ENCODE measurements around the gene PJVK.
A peak's percentile ranks its signal among the peaks of the same experiment; 100 is the strongest.
"Not testable (repeated sequence)": the region's sequence is repeated elsewhere in the genome, so short reads cannot be mapped to it uniquely, and the experiment has no call there.

The PJVK gene, protein sequence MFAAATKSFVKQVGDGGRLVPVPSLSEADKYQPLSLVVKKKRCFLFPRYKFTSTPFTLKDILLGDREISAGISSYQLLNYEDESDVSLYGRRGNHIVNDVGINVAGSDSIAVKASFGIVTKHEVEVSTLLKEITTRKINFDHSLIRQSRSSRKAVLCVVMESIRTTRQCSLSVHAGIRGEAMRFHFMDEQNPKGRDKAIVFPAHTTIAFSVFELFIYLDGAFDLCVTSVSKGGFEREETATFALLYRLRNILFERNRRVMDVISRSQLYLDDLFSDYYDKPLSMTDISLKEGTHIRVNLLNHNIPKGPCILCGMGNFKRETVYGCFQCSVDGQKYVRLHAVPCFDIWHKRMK

DNA sequence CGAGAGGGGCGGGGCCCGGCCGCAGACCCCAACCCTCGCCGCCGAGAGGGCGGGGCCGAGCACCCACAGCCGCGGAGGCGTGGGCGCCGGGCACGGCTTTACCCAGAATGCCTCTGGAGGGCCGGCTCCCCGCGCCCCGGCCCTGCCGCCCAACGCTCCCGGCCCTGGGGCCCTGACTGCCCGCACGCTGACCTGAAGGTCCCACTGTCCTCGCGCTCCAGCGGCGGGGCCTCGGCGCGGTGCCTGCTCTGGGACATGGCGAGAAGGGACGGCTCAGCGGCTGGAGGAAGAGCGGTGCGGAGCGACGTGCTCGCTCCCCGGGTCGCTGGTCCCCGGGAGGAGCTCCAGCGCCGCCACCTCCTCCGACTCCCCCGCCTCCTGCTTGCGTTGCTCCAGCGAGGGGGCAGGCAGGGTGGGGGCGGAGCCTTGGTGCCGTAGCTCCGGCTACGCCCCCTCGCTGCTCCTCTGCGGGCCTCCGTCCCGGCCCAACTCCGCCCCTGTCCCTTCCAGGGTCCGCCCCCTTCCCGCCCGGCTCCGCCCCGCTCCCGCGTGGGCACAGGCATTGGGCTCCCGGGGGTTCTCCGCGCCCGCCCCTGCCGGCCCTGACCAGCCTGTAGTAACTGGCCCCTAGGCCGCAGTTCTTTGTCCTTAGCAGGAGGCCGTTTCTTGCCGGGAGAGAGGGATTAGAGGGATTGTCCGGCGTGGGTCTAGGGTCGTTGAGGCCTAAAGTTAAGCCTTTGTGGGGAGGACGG lies at the start of gene PJVK, which contains the start of gene PRKRA:
PJVK (plus strand) TSS at position 605 of the 752 bp plus-strand sequence. CDS start 2,032 bp downstream, outside the sequence.
PRKRA (minus strand) TSS at position 402 of the 752 bp plus-strand sequence; CDS start at position 257, 145 bp downstream.
- DNase-seq (ENCODE audit: extremely low read depth in 1 of 2, low read depth in 1 of 2), result peak; percentile 91 to 92

- DNase-seq (ENCODE audit: extremely low read depth in 1 of 2, low read depth in 1 of 2), result no peak
Observed at GRCh38 chr2:178401994-178402437, 49.2 kb upstream of the PJVK start.

DNA sequence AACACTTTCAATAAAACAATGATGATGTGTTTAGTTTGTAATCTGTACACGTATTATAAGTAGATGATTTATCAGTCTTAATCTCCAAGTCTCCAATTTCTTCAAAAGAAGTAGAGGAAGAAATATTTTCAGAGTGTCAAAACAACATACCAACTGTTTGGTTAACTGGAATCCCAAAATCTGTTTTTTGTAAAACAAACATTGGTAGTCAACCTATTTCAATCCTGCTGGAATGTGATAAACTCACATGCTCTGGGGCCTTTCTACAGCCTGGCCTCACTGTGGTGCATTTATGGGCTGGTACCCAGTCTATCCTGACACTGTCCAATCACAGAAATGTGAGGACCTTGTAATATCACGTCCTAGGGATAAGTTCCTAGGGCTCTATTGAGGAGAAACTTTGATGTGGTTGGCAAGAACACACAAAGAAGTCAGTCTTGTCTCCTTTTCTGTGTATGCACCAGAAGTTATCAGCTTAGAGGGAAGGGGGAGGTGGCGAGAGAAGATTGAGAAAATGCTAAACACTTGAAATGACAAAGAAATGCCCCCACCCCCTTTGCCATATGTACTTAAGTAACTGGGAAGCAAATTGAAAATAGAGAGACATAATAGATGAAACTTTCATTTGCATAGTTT lies 47.4 kb upstream of the PJVK start:
- DNase-seq (ENCODE audit: extremely low read depth in 1 of 2, low read depth in 1 of 2), result no peak

GRCh38 chr2:178404368-178404767 lies 46.8 kb upstream of the PJVK start:
- DNase-seq (ENCODE audit: extremely low read depth in 1 of 2, low read depth in 1 of 2), result peak; percentile 13 to 16

- DNase-seq (ENCODE audit: extremely low read depth in 1 of 2, low read depth in 1 of 2), result no peak
Observed at GRCh38 chr2:178409261-178409660, 41.9 kb upstream of the PJVK start.

- no peak for DNase-seq (ENCODE audit: extremely low read depth in 1 of 2, low read depth in 1 of 2)
Observed at GRCh38 chr2:178412047-178412446, 39.1 kb upstream of the PJVK start.

- not testable (repeated sequence) for DNase-seq (ENCODE audit: extremely low read depth in 1 of 2, low read depth in 1 of 2)
Observed at GRCh38 chr2:178412453-178412852, 38.7 kb upstream of the PJVK start.

GRCh38 chr2:178413472-178414265 lies 37.5 kb upstream of the PJVK start:
- peak; percentile 61 to 68 for DNase-seq (ENCODE audit: extremely low read depth in 1 of 2, low read depth in 1 of 2)

GRCh38 chr2:178414266-178415247 lies 36.6 kb upstream of the PJVK start:
- peak; percentile 62 to 77 for DNase-seq (ENCODE audit: extremely low read depth in 1 of 2, low read depth in 1 of 2)

DNA sequence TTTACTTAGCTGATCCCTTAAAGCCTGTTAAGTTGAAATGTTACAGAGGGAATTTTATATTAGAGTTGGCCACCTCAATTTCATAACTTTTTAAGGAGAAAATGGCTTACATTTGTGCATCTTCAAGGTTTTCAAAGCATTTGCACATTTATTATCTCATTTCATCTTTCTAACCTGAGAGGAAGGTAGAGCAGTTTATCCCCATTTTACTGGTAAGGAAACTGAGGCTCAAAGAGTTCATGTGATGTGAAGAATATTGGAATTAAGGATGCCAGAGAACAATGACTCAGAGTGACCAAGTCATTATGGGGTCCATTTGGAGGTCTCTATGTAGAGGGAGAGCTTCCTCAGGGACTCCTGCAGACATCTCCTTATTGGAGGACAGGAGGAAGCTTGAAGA lies 35.2 kb upstream of the PJVK start:
- DNase-seq (ENCODE audit: extremely low read depth in 1 of 2, low read depth in 1 of 2), result no peak

- DNase-seq (ENCODE audit: extremely low read depth in 1 of 2, low read depth in 1 of 2), result no peak
Observed at GRCh38 chr2:178417916-178418315, 33.3 kb upstream of the PJVK start.

DNA sequence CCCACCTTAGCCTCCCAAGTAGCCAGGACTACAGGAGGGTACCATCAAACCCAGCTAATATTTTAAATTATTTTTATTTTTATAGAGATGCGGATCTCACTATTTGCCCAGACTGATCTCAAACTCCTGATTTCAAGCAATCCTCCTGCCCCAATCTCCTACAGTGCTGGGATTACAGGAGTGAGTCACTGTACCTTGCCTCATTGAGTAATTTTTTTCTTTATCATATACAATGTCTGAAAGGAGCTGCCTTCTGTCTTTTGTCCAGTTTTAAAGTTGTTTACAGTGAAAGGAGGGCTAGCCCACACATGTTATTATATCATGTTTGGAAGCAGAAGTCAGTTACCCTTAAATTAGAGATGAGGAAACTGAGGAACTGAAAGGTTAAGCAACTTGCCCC lies 32.8 kb upstream of the PJVK start:
- no peak for DNase-seq (ENCODE audit: extremely low read depth in 1 of 2, low read depth in 1 of 2)

DNA sequence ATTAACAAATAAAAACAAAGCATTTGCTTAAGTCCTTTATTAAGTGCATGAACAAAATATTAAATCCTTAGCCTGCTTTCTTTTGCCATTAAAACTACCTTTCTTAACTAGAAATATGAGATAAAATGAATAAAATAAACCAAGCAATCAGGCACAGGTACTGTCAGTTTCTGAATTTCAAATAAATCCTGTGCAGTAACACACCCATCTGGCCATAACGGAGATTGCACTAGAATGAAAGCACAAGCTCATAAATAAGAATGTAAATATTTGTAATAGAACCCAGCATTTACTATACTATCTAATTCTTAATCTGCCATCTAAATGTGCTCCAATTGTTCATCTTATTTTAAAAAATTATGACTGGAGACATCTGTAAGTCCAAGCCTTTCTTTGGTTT lies 32.1 kb upstream of the PJVK start:
- DNase-seq (ENCODE audit: extremely low read depth in 1 of 2, low read depth in 1 of 2), result no peak

- no peak for DNase-seq (ENCODE audit: extremely low read depth in 1 of 2, low read depth in 1 of 2)
Observed at GRCh38 chr2:178420463-178420999, 30.6 kb upstream of the PJVK start.

- DNase-seq (ENCODE audit: extremely low read depth in 1 of 2, low read depth in 1 of 2), result no peak
Observed at GRCh38 chr2:178422097-178422496, 29.1 kb upstream of the PJVK start.

DNA sequence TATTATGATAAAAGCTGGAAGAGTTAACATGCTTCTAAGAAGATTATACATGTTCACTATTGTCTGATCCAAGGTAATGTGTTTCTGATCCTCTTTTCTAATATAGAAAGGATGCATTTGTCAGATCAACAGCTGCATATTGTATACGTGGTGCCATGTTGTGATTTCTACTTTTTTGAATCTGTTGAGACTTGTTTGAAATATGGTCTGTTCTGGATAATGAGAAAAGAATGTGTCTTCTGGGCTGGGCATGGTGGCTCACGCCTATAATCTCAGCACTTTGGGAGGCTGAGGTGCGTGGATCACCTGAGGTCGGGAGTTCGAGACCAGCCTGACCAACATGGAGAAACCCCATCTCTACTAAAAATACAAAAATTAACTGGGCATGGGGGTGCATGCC lies 27.4 kb upstream of the PJVK start:
- DNase-seq (ENCODE audit: extremely low read depth in 1 of 2, low read depth in 1 of 2), result not testable (repeated sequence)

DNA sequence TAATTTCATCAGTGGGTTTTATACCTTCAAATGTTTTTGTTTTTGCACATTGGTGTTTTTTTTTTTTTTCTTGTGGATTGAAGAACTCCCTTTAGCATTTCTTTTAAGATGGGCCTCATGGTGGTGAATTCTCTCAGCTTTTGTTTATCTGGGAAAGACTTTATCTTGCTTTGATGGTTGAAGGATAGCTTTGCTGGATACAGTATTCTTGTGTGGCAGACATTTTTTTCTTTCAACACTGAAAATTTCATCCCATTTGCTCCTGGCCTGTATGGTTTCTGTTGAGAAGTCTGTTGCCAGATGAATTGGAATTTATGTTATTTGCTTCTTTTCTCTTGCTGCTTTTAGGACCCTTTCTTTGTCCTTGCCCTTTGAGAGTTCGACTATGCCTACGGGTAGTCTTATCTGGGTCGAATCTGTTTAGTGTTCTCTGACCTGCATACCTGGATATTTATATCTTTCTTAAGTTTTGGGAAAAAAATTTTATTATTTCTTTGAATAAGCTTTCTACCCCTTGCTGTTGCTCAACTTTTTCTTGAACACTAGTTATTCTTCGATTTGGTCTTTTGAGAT lies 25.8 kb upstream of the PJVK start:
- no peak for DNase-seq (ENCODE audit: extremely low read depth in 1 of 2, low read depth in 1 of 2)

DNA sequence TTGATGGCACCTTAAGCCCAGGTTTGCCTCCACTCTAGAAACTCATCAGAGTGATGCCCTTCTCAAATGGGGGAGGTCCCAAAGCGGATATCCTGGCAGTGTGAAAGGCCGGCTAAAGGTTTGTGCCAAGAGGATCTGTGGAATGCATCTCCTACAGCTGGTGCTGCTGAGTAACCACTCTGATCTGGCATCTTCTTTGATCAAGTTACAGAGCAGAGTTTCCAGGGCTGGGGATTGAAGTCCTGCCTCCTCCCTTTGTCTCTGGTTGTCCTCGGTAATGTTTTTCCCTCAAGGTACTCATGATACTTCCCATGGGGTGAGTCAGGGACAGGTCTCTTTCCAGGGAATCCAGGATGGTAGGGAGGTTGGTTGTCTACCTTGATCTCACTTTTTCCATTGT lies 24.8 kb upstream of the PJVK start:
- no peak for DNase-seq (ENCODE audit: extremely low read depth in 1 of 2, low read depth in 1 of 2)

DNA sequence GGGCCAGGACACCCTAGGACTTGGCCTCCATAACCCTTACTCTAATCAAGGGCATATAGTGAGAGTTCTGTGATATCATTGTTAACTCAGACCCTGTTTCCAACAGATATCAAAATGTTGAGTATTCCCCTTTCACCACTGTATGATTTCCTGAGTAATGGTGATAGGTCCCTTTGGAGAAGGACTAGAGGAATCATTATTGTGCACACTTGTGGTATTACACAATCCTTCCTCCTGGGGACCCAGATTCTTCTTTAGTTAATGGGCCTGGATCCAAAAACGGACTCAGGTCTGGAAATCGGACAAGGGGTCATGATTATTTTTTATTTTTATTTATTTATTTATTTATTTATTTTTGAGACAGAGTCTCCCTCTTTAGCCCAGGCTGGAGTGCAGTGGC lies 23.7 kb upstream of the PJVK start:
- no peak for DNase-seq (ENCODE audit: extremely low read depth in 1 of 2, low read depth in 1 of 2)
